Heart right ventricle (tissue), 16 donors: Measurements from ENCODE around the gene SLC25A11. TPM values are rescaled to one million over a fixed set of nuclear protein-coding genes. Genes with fewer than 3 reads are reported as not detected.

Source experiments
- ATAC-seq, 8 donors: fragments of 200-7000 bp; cut with Tn5 transposase; one replicate each; pipeline ENCODE4 v1.9.1; 2020; ENCODE audit warnings: mild to moderate bottlenecking in 8 of 8, moderate library complexity in 8 of 8, moderate number of reproducible peaks in 1 of 8
- DNase-seq, 2 donors: peaks; one replicate each; pipeline ENCODE4 v3.0.0-alpha.2; 2020
- H3K27ac ChIP-seq, 10 donors: fragments of 200-600 bp; sonication (generic) in 2 of 10; one replicate each; pipeline versions ENCODE4 v1.5.0 to v1.8.0; 2020 to 2022; ENCODE audit warnings: mild to moderate bottlenecking in 3 of 10
- H3K27me3 ChIP-seq, 7 donors: fragments of 200-600 bp; one replicate each; pipeline ENCODE4 v1.8.0; 2021 to 2022; ENCODE audit warnings: mild to moderate bottlenecking in 2 of 7
- H3K36me3 ChIP-seq, 9 donors: fragments of 200-600 bp; sonication (generic) in 1 of 9; one replicate each; pipeline versions ENCODE4 v1.5.0 to v1.8.0; 2020 to 2022; ENCODE audit warnings: mild to moderate bottlenecking in 2 of 9
- H3K4me1 ChIP-seq, 9 donors: fragments of 200-600 bp; sonication (generic) in 1 of 9; one replicate each; pipeline versions ENCODE4 v1.5.0 to v1.8.0; 2020 to 2022; ENCODE audit warnings: mild to moderate bottlenecking in 4 of 9
- H3K4me3 ChIP-seq, 10 donors: fragments of 200-600 bp; sonication (generic) in 2 of 10; one replicate each; pipeline versions ENCODE4 v1.5.0 to v1.8.0; 2020 to 2022; ENCODE audit warnings: mild to moderate bottlenecking in 7 of 10, moderate library complexity in 2 of 10
- H3K9me3 ChIP-seq, 11 donors: fragments of 200-600 bp in 10 of 11; sonication (generic) in 2 of 11; one replicate each; pipeline versions ENCODE4 v1.5.0 to v1.8.0; 2013 to 2022; ENCODE audit warnings: mild to moderate bottlenecking in 2 of 11, control low read depth in 1 of 11, moderate library complexity in 1 of 11
- WGBS, 2 donors: extraction: QIAGEN DNeasy Blood & Tissue Kit; methylation state at CpG; one replicate each; pipeline ENCODE4 v1.1.7; 2013; ENCODE audit warnings: inconsistent platforms in 1 of 2; 5-methylcytosine and 5-hydroxymethylcytosine counted together
- intact Hi-C, 10 donors: fragments of 100-400 bp; cut with DNase I; formaldehyde crosslinking; loops; one replicate each; pipeline versions ENCODE4 v1.11.1 to v1.14.2; 2022
- polyA plus RNA-seq, 2 donors: library from polyadenylated mRNA; stranded (reverse); fragments of 200-250 nt; gene quantifications; one replicate each; pipeline ENCODE4 v1.2.3, GENCODE V29; 2013
- total RNA-seq, 10 donors: library from RNA; stranded (reverse); fragmentation: NEBNext Ultra II Directional in 3 of 10; extraction: Animal tissue kit (Norgen Biotek cat#: 25700) in 3 of 10; gene quantifications; one replicate each; pipeline versions ENCODE4 v1.2.1 to v1.2.4, GENCODE V29; 2021 to 2023
- TF ChIP-seq, protein P1 (sequence below), 9 donors: fragments of 200-600 bp; sonication (generic) in 2 of 9; IDR thresholded peaks; one replicate each; pipeline versions ENCODE4 v1.5.0 to v1.8.0; 2021 to 2022; ENCODE audit warnings: antibody characterized with exemption in 9 of 9, mild to moderate bottlenecking in 5 of 9, moderate library complexity in 1 of 9
- donor health status: Arrhythmogenic right ventricular cardiomyopathy.
- donor health status: ischemic (EF 13 %, LVEDD 7.1; RV severe dilation, severe dysfunction).
- donor health status: healthy with polysubstance abuse.
- donor health status: DM: no; HTN: yes; CAD: no.
- donor health status: DM: no; HTN: no; CAD: no.
- donor health status: ischemic (EF 25% LVEDD 6.9; RV normal size, moderate dysfunction).
- donor health status: ischemic (EF 25% LVEDD 5.7; RV mildly dilated, moderate dysfunction).
- donor health status: healthy.
- donor health status: DM: yes; HTN: yes; CAD: no.
- donor health status: Ischemic cardiomyopathy.
- donor health status: ischemic (EF 35%, LVEDD 5.7; RV mildly dilated, moderate dysfunction).
- donor health status: nonischemic (EF 11% LVEDD 7.7; RV severe dilation, severe dysfunction).
- donor health status: DM: yes; HTN: yes; CAD: no.
- donor health status: PGD.
- donor health status: ischemic (EF 29% LVEDD 5.4; RV normal size, mild dysfunction).
- donor health status: nonischemic (EF 23%, LVEDD 6.1; RV moderate dilation, normal function).

The SLC25A11 gene
- total and polyA plus RNA-seq, 12 donors: 126 to 312 (median 240) TPM

DNA sequence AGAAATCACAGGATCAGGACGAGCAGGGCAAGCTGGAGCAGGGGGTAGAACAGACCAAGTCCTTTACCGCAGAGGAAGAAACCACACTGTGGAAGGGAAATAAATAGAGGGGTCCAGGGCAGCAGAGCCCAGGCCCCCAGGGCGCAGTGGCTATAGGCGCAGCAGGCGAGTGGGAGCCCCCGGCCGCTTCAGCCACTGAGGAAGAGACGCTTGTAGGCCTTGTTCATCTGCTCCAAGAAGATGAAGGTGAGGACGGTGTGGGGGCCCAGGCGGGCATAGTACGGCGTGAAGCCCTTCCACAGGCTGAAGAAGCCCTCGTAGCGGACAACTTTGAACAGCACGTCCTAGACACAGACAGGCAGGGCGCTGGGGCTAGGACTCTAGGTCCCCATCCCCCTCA lies 2.3 kb downstream of the SLC25A11 start:
- DNase-seq: no peak

DNA sequence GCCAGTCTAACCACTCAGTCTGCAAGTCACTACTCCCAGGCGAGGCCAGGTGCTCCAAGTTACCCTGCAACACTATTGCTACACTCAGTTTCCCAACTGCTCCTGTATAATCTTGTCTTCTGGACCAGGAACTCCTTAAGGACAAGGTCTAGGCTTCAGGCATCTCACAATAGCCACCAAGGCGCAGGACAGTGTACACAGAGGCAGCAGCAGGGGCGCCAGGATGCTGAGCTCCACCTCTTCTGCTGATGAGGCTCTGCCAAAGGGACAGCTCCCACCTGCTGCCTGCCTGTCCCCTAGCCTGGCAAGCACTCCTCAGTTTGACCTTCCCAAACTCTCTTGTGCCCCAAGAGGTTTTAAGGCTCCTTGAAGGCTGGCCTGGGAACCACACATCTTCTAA lies 3.4 kb downstream of the SLC25A11 start:
- no peaks in the 10 kb centered on the region for H3K27me3 ChIP-seq
- TF ChIP-seq, protein P1, sequence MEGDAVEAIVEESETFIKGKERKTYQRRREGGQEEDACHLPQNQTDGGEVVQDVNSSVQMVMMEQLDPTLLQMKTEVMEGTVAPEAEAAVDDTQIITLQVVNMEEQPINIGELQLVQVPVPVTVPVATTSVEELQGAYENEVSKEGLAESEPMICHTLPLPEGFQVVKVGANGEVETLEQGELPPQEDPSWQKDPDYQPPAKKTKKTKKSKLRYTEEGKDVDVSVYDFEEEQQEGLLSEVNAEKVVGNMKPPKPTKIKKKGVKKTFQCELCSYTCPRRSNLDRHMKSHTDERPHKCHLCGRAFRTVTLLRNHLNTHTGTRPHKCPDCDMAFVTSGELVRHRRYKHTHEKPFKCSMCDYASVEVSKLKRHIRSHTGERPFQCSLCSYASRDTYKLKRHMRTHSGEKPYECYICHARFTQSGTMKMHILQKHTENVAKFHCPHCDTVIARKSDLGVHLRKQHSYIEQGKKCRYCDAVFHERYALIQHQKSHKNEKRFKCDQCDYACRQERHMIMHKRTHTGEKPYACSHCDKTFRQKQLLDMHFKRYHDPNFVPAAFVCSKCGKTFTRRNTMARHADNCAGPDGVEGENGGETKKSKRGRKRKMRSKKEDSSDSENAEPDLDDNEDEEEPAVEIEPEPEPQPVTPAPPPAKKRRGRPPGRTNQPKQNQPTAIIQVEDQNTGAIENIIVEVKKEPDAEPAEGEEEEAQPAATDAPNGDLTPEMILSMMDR (IDR thresholded peaks at IDR 0.05): no peak
- DNase-seq (no peak), ATAC-seq (no peak)
- H3K9me3 ChIP-seq: no peaks in the 10 kb centered on the region
- intact Hi-C loops: loop anchor here in 2 of 10 donors (10.0 kb wide), 1 partner anchor 48 kb away; the partner anchor contains the start of gene CAMTA2 (in 2 of the 2)
- H3K4me3 ChIP-seq: no peak overlapping the region
- peaks cover 0 to 35% (median 10%) of the 10 kb centered on the region in 9 donors for H3K36me3 ChIP-seq
- 83 to 85% methylated on average over 3 of the region's 3 CpGs for WGBS, 2 donors
- peaks cover 19 to 53% (median 35%) of the 10 kb centered on the region in 9 donors for H3K4me1 ChIP-seq
- no peak overlapping the region for H3K27ac ChIP-seq

More for the DNA sequence above, 2.3 kb downstream of the SLC25A11 start:
- TF ChIP-seq, protein P1 (IDR thresholded peaks at IDR 0.05): no peak
- no peak for ATAC-seq
- H3K27ac ChIP-seq: peak overlapping the region in 1 of 10 donors; percentile 6
- WGBS, 2 donors: 90 to 94% methylated on average over 16 of the region's 16 CpGs
- H3K4me1 ChIP-seq: peaks cover 20 to 57% (median 41%) of the 10 kb centered on the region in 9 donors
- peaks cover 0 to 44% (median 11%) of the 10 kb centered on the region in 9 donors for H3K36me3 ChIP-seq
- H3K27me3 ChIP-seq: no peaks in the 10 kb centered on the region
- H3K4me3 ChIP-seq: no peak overlapping the region
- H3K9me3 ChIP-seq: no peaks in the 10 kb centered on the region
- intact Hi-C loops: loop anchor here in 2 of 10 donors (10.0 kb wide), 1 partner anchor 47 kb away; the partner anchor contains the start of gene CAMTA2 (in 2 of the 2)

DNA sequence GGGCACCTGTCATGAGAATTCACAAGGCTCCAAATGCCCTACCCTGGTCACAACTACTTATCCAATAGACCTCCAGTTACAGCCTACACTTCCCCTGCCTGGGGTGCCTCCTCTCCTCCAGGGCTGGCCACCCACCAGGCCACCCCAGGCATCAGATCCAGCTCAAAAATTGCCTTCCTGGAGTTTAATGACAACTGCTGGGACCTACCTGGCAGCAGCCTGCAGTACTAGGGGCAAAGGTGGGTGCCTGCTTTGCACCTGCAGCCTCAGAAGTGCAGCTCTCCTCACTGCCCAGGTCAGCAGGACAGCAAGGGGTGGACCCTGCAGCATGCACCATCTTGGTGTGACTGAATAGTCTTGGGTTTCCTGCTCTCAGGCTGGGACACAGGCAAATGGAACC lies 4.2 kb downstream of the SLC25A11 start:
- no peak for ATAC-seq
- Histone ChIP-seq H3K4me1 (peaks cover 15 to 46% (median 28%) of the 10 kb centered on the region in 9 donors), H3K27me3 (no peaks in the 10 kb centered on the region), H3K36me3 (peaks cover 0 to 35% (median 10%) of the 10 kb centered on the region in 9 donors), H3K9me3 (no peaks in the 10 kb centered on the region), H3K27ac (no peak overlapping the region), H3K4me3 (no peak overlapping the region)
- TF ChIP-seq, protein P1 (IDR thresholded peaks at IDR 0.05): no peak
- no peak for DNase-seq
- intact Hi-C loops: loop anchor here in 2 of 10 donors (10.0 kb wide), 1 partner anchor 49 kb away; the partner anchor contains the start of gene CAMTA2 (in 2 of the 2)

DNA sequence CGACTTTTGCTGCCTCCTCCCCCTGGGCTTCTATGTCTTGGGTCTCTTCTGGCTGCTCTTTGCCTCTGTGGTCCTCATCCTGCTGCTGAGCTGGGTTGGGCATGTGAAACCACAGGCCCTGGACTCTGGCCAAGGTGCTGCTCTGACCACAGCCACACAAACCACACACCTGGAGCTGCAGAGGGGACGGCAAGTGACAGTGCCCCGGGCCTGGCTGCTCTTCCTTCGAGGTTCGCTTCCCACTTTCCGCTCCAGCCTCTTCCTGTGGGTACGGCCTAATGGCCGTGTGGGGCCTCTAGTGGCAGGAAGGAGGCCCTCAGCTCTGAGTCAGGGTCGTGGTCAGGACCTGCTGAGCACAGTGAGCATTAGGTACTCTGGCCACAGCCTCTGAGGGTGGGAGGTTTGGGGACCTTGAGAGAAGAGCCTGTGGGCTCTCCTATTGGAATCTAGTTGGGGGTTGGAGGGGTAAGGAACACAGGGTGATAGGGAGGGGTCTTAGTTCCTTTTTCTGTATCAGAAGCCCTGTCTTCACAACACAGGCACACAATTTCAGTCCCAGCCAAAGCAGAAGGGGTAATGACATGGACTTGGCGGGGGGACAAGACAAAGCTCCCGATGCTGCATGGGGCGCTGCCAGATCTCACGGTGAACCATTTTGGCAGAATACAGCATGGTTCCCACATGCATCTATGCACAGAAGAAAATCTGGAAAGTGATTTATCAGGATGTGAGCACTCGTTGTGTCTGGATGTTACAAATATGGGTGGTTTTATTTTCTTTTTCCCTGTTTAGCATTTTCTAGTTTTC lies 5.5 kb downstream of the SLC25A11 start:
- Histone ChIP-seq H3K4me3 (no peak overlapping the region), H3K27ac (peak overlapping the region in 7 of 10 donors; percentile 13 to 65 (median 42)), H3K4me1 (peaks cover 15 to 45% (median 26%) of the 10 kb centered on the region in 9 donors), H3K36me3 (peaks cover 0 to 35% (median 10%) of the 10 kb centered on the region in 9 donors), H3K27me3 (no peaks in the 10 kb centered on the region), H3K9me3 (no peaks in the 10 kb centered on the region)
- intact Hi-C loops: loop anchor here in 2 of 10 donors (10.0 kb wide), 1 partner anchor 50 kb away; the partner anchor contains the start of gene CAMTA2 (in 2 of the 2)
- 16 to 17% methylated on average over 14 of the region's 14 CpGs for WGBS, 2 donors
- ATAC-seq (peak; percentile 17 to 44 (median 38)), DNase-seq (peak in 1 of 2 donors; percentile 37)
- TF ChIP-seq, protein P1 (IDR thresholded peaks at IDR 0.05): peak in 5 of 9 donors; percentile 12 to 38 (median 32)
